Liver (tissue), 3 donors: Measurements from ENCODE around the gene OSBP2.
A peak's percentile ranks its signal among the peaks of the same experiment; 100 is the strongest.

Source experiments
- CTCF ChIP-seq: fragments of 150-350 bp; IDR thresholded peaks from 2 replicates; pipeline ENCODE4 v1.5.1; 2017; ENCODE audit warnings: improper control_type of control experiment, low read depth, low read length; ENCODE audit not compliant: missing input control
- HNF4A ChIP-seq, 2 donors: conservative IDR thresholded peaks; 2 replicates each; pipeline ENCODE4 v1.6.1; 2016; ENCODE audit warnings: antibody characterized with exemption in 2 of 2, mild to moderate bottlenecking in 2 of 2
- RAD21 ChIP-seq, 2 donors: IDR thresholded peaks; 2 replicates each; pipeline ENCODE4 v1.6.1; 2016; ENCODE audit warnings: antibody characterized with exemption in 2 of 2, mild to moderate bottlenecking in 2 of 2
- donor health status: healthy.
- donor health status: healthy.

DNA sequence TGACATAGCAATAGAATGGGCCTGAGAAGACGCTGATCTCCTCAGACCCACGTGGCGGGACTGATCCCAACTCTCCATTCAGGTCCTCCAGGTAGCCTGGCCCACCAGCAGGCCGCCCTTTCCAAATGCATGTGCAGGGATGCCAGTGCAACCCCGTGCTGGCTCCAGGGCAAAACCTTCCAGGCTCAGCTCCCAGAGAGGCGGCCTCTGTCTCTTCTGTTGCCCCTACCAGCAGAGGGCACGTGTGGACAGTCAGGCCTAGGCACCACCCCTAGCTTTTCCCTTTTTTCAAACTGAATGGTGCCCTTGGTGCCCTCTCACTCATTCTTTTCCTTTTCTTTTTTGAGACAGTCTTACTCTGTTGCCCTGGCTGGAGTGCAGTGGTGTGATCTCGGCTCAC is 121.7 kb downstream of the OSBP2 start:
- TF ChIP-seq RAD21 (IDR thresholded peaks at IDR 0.05) (peak in 1 of 2 donors; percentile 59), CTCF (no peak), HNF4A (conservative IDR thresholded peaks at IDR 0.05) (no peak)
